Endodermal cell (in vitro differentiated cells): ENCODE data around the gene BCL2L11. TPM values are rescaled to one million over a fixed set of nuclear protein-coding genes. Genes with fewer than 3 reads are reported as not detected.

Experiments
- DNase-seq: peaks from one replicate; pipeline ENCODE4 v3.0.0-alpha.2; 2017
- H3K27ac ChIP-seq: 2 replicates; pipeline ENCODE4 v1.5.1; 2013; ENCODE audit warnings: mild to moderate bottlenecking, low read depth, low read length, moderate library complexity
- H3K27me3 ChIP-seq: 2 replicates; pipeline ENCODE4 v1.6.1; 2013; ENCODE audit warnings: mild to moderate bottlenecking, low read length, moderate library complexity; ENCODE audit not compliant: insufficient read depth, control insufficient read depth, poor library complexity, severe bottlenecking
- H3K36me3 ChIP-seq: 2 replicates; pipeline ENCODE4 v1.7.0; 2013; ENCODE audit warnings: mild to moderate bottlenecking, low read length, moderate library complexity; ENCODE audit not compliant: control insufficient read depth, insufficient read depth
- H3K4me1 ChIP-seq: one replicate; pipeline ENCODE4 v1.7.0; 2013; ENCODE audit warnings: low read length; ENCODE audit not compliant: control insufficient read depth, insufficient read depth
- H3K4me3 ChIP-seq: 2 replicates; pipeline ENCODE4 v1.5.1; 2013; ENCODE audit warnings: mild to moderate bottlenecking, low read length, moderate library complexity
- H3K9ac ChIP-seq: 2 replicates; pipeline ENCODE4 v1.6.1; 2013; ENCODE audit warnings: mild to moderate bottlenecking, low read length, moderate library complexity; ENCODE audit not compliant: poor library complexity, severe bottlenecking; ENCODE audit errors: extremely low read depth
- H3K9me3 ChIP-seq: 2 replicates; pipeline ENCODE4 v1.6.1; 2013; ENCODE audit warnings: mild to moderate bottlenecking, low read length, moderate library complexity; ENCODE audit not compliant: control insufficient read depth
- H3K27ac Mint-ChIP-seq: 2 replicates; pipeline ENCODE4 v1.8.0; 2020; ENCODE audit warnings: mixed read lengths
- H3K27me3 Mint-ChIP-seq: 2 replicates; pipeline ENCODE4 v1.8.0; 2021; ENCODE audit warnings: mild to moderate bottlenecking, mixed read lengths; ENCODE audit not compliant: insufficient read depth
- H3K36me3 Mint-ChIP-seq: 2 replicates; pipeline ENCODE4 v1.8.0; 2020; ENCODE audit warnings: low read depth, mixed read lengths
- H3K4me1 Mint-ChIP-seq: 2 replicates; pipeline ENCODE4 v1.8.0; 2020; ENCODE audit warnings: mixed read lengths
- H3K4me3 Mint-ChIP-seq: 2 replicates; pipeline ENCODE4 v1.8.0; 2020; ENCODE audit warnings: mild to moderate bottlenecking, moderate library complexity, mixed read lengths
- H3K9me3 Mint-ChIP-seq: 2 replicates; pipeline ENCODE4 v1.8.0; 2020; ENCODE audit warnings: mild to moderate bottlenecking, mixed read lengths
- WGBS, 2 experiments: methylation state at CpG; one replicate each; pipeline versions ENCODE4 v1.1.5 to v1.1.7; 2013; ENCODE audit warnings: missing lambda C conversion rate in 2 of 2, mixed read lengths in 1 of 2; ENCODE audit not compliant: insufficient coverage in 1 of 2, insufficient read length in 1 of 2; 5-methylcytosine and 5-hydroxymethylcytosine counted together
- total RNA-seq, 2 donors: library from RNA; stranded (reverse); fragmentation: NEBNext Ultra II Directional in 1 of 2; extraction: Animal tissue kit (Norgen Biotek cat#: 25700) in 1 of 2; gene quantifications; 2 replicates in 1 of 2; 3 replicates in 1 of 2; pipeline ENCODE4 v1.2.1, GENCODE V29; 2021
- TF ChIP-seq, protein P1 (sequence below): fragments of 200-600 bp; sonication (generic); conservative IDR thresholded peaks from 2 replicates; pipeline ENCODE4 v1.5.0; 2021; ENCODE audit warnings: antibody characterized with exemption, mild to moderate bottlenecking

Gene BCL2L11
- total RNA-seq, 2 donors from 2014 or later, result 16.7 to 21.0 TPM

DNA sequence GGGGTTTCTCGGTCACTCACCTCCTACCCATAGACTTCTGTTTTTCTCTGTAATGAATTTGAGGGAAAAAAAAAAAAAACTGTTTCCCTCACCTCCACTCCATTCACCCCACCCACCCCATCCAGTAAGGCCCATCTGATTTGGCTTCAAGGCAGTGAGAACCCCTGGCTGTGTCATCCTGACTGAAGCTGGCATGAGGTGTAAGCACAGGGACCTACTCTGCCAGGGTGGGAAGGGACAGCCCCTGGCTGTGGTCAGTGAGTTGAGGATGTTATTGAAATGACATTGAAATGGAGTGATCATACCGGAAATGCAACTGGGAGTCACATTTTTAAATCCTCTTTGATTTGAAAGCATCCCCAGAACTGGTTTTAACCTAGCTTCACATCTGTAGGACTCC lies 19.1 kb upstream of the BCL2L11 start:
- no peaks in the 10 kb centered on the region for H3K4me1 ChIP-seq
- DNase-seq, result no peak
- H3K27ac ChIP-seq, result no peak overlapping the region
- H3K9ac ChIP-seq, result no peak overlapping the region
- H3K36me3 ChIP-seq, result no peaks in the 10 kb centered on the region
- Mint-ChIP-seq H3K4me1 (peaks cover 2% of the 10 kb centered on the region), H3K4me3 (no peak overlapping the region), H3K9me3 (no peaks in the 10 kb centered on the region), H3K27me3 (no peaks in the 10 kb centered on the region), H3K27ac (no peak overlapping the region), H3K36me3 (no peaks in the 10 kb centered on the region)
- TF ChIP-seq, protein P1, sequence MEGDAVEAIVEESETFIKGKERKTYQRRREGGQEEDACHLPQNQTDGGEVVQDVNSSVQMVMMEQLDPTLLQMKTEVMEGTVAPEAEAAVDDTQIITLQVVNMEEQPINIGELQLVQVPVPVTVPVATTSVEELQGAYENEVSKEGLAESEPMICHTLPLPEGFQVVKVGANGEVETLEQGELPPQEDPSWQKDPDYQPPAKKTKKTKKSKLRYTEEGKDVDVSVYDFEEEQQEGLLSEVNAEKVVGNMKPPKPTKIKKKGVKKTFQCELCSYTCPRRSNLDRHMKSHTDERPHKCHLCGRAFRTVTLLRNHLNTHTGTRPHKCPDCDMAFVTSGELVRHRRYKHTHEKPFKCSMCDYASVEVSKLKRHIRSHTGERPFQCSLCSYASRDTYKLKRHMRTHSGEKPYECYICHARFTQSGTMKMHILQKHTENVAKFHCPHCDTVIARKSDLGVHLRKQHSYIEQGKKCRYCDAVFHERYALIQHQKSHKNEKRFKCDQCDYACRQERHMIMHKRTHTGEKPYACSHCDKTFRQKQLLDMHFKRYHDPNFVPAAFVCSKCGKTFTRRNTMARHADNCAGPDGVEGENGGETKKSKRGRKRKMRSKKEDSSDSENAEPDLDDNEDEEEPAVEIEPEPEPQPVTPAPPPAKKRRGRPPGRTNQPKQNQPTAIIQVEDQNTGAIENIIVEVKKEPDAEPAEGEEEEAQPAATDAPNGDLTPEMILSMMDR, result no peak
- no peaks in the 10 kb centered on the region for H3K9me3 ChIP-seq
- no peak overlapping the region for H3K4me3 ChIP-seq
- 83 to 94% methylated on average over 1 of the region's 2 CpGs for WGBS, 2 experiments
- H3K27me3 ChIP-seq, result no peaks in the 10 kb centered on the region

DNA sequence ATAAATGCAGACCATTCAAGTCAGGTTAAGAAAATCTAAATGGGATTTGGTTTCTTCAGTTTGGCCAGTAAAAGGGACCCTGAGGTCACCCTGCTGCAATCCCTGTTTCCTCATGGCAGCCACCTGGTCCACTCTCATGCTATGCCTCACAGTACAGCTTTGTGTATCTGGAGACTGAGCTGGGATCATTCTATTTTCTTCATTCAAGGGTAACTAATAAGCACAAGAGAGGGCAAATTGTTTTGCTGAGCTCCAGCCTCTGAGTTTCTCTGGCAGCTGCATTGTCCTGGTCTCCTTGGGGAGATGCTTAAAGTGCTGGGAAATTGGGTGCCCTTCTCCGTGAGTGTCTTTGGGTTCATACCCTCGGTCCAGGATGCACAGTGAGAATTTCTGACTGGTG lies 18.5 kb upstream of the BCL2L11 start:
- no peaks in the 10 kb centered on the region for H3K36me3 ChIP-seq
- H3K27ac Mint-ChIP-seq, result no peak overlapping the region
- H3K4me1 Mint-ChIP-seq, result peaks cover 2% of the 10 kb centered on the region
- no peak for DNase-seq
- H3K36me3 Mint-ChIP-seq, result no peaks in the 10 kb centered on the region
- H3K9ac ChIP-seq, result no peak overlapping the region
- H3K4me3 Mint-ChIP-seq, result no peak overlapping the region
- no peaks in the 10 kb centered on the region for H3K4me1 ChIP-seq
- H3K27ac ChIP-seq, result no peak overlapping the region
- no peaks in the 10 kb centered on the region for H3K27me3 Mint-ChIP-seq
- no peaks in the 10 kb centered on the region for H3K9me3 ChIP-seq
- H3K9me3 Mint-ChIP-seq, result no peaks in the 10 kb centered on the region
- no peak overlapping the region for H3K4me3 ChIP-seq
- H3K27me3 ChIP-seq, result no peaks in the 10 kb centered on the region
- WGBS, 2 experiments, result 94% methylated on average over 2 of the region's 2 CpGs
- TF ChIP-seq, protein P1, result no peak

DNA sequence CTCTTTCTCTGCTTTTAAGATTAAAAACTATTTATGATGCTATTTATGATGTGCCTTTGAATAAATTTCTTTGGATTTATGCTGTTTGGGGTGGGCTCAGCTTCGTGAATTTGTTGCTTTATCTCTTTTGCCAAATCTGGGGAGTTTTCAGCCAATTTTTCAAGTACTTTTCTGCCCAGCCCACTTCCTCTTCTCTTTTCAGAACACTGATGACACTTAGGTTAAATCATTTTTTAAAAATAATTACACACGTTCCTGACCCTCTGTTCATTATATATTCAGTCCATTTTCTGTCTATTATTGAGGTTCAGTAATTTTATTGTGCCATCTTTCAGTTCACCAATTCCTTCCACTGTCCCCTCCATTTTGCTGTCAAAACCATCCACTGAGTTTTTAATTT lies 14.8 kb upstream of the BCL2L11 start:
- H3K36me3 Mint-ChIP-seq, result no peaks in the 10 kb centered on the region
- TF ChIP-seq, protein P1, result no peak
- 83 to 100% methylated on average over 1 to 2 of the region's 2 CpGs for WGBS, 2 experiments
- H3K27ac Mint-ChIP-seq, result no peak overlapping the region
- no peaks in the 10 kb centered on the region for H3K9me3 Mint-ChIP-seq
- Histone ChIP-seq H3K4me3 (no peak overlapping the region), H3K9me3 (no peaks in the 10 kb centered on the region), H3K27ac (no peak overlapping the region), H3K4me1 (no peaks in the 10 kb centered on the region), H3K9ac (no peak overlapping the region), H3K27me3 (no peaks in the 10 kb centered on the region), H3K36me3 (no peaks in the 10 kb centered on the region)
- DNase-seq, result no peak
- no peaks in the 10 kb centered on the region for H3K27me3 Mint-ChIP-seq
- H3K4me1 Mint-ChIP-seq, result no peaks in the 10 kb centered on the region
- H3K4me3 Mint-ChIP-seq, result no peak overlapping the region
